Measurements from ENCODE around the gene DDIT3. TPM values are rescaled to one million over a fixed set of nuclear protein-coding genes. Genes with fewer than 3 reads are reported as not detected.
"Not testable (repeated sequence)": the region's sequence is repeated elsewhere in the genome, so short reads cannot be mapped to it uniquely, and the experiment has no call there.

Gene DDIT3
- total and polyA plus RNA-seq, 4 donors: 4.7 to 30.2 (median 16.2) TPM

DNA sequence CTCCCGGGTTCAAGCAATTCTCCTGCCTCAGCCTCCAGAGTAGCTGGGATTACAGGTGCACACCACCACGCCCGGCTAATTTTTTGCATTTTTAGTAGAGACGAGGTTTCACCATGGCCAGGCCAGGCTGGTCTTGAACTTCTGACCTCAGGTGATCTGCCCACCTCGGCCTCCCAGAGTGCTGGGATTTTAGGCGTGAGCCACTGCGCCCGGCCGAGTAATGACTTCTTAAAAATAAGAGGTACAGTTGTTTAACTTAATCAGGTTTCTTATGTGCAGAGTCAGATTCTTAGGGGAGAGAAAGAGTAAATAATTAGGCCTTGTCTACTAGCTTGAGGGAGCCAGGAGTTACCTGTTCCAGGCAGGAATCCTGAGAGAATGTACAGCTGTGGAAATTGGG is 6.1 kb downstream of the DDIT3 start:
- H3K27me3 ChIP-seq (ENCODE audit: control insufficient read depth in 4 of 4, insufficient read depth in 4 of 4, low read length in 3 of 4); H3K27ac ChIP-seq (ENCODE audit: low read depth in 1 of 2, low read length in 2 of 2); H3K9me3 ChIP-seq (ENCODE audit: control insufficient read depth in 4 of 4, low read length in 3 of 4); H3K9ac ChIP-seq (ENCODE audit: low read depth in 1 of 2, low read length in 2 of 2); H3K4me3 ChIP-seq (ENCODE audit: low read depth in 1 of 3, low read length in 3 of 3); DNase-seq (ENCODE audit: low spot score): not testable (repeated sequence)
- WGBS: 95% methylated on average over 9 of the region's 9 CpGs
- Histone ChIP-seq H3K36me3 (ENCODE audit: control insufficient read depth in 4 of 4, insufficient read depth in 3 of 4, low read depth in 1 of 4, low read length in 3 of 4) (peaks cover 5 to 60% (median 49%) of the 10 kb centered on the region in 4 donors), H3K4me1 (ENCODE audit: control insufficient read depth in 4 of 4, insufficient read depth in 4 of 4, low read length in 3 of 4) (peaks cover 1 to 19% (median 11%) of the 10 kb centered on the region in 4 donors)

DNA sequence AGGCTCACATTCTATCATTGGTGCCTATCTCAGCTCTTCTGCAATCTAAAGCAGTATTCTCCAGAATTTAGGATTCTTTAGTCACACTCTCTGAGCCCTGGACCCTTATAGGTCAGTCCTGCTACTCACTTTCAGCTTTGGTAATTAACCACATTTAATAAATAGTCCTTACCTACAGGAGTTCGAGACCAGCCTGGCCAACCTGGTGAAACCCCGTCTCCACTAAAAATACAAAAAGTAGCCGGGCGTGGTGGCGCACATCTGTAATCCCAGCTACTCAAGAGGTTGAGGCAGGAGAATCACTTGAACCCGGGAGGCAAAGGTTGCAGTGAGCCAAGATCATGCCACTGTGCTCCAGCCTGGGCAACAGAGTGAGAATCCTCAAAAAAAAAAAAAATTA is 6.6 kb downstream of the DDIT3 start:
- H3K4me3 ChIP-seq (ENCODE audit: low read depth in 1 of 3, low read length in 3 of 3); H3K9me3 ChIP-seq (ENCODE audit: control insufficient read depth in 4 of 4, low read length in 3 of 4); H3K27ac ChIP-seq (ENCODE audit: low read depth in 1 of 2, low read length in 2 of 2); H3K27me3 ChIP-seq (ENCODE audit: control insufficient read depth in 4 of 4, insufficient read depth in 4 of 4, low read length in 3 of 4); H3K9ac ChIP-seq (ENCODE audit: low read depth in 1 of 2, low read length in 2 of 2); DNase-seq (ENCODE audit: low spot score): not testable (repeated sequence)
- Histone ChIP-seq H3K4me1 (ENCODE audit: control insufficient read depth in 4 of 4, insufficient read depth in 4 of 4, low read length in 3 of 4) (peaks cover 1 to 13% (median 7%) of the 10 kb centered on the region in 4 donors), H3K36me3 (ENCODE audit: control insufficient read depth in 4 of 4, insufficient read depth in 3 of 4, low read depth in 1 of 4, low read length in 3 of 4) (peaks cover 5 to 60% (median 49%) of the 10 kb centered on the region in 4 donors)
- 95% methylated on average over 6 of the region's 6 CpGs for WGBS

DNA sequence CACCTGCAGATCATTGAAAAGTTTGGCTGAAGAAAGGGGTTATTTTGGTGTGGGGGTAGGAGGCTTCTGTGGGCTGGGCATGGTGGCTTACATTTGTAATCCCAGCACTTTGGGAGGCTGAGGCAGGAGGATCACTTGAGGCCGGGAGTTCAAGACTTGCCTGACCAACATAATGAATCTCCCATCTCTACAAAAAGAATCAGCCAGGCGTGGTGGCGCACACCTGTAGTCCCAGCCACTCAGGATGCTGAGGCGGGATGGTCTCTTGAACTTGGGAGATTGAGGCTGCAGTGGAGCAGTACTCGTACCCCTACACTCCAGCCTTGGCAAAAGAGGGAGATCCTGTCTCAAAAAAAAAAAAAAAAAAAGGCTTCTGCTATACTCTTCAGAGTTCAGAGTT is 7.0 kb downstream of the DDIT3 start:
- no peak overlapping the region for H3K27ac ChIP-seq (ENCODE audit: low read depth in 1 of 2, low read length in 2 of 2)
- H3K9me3 ChIP-seq (ENCODE audit: control insufficient read depth in 4 of 4, low read length in 3 of 4): no peaks in the 10 kb centered on the region
- peaks cover 1 to 9% (median 3%) of the 10 kb centered on the region in 4 donors for H3K4me1 ChIP-seq (ENCODE audit: control insufficient read depth in 4 of 4, insufficient read depth in 4 of 4, low read length in 3 of 4)
- peaks cover 5 to 60% (median 49%) of the 10 kb centered on the region in 4 donors for H3K36me3 ChIP-seq (ENCODE audit: control insufficient read depth in 4 of 4, insufficient read depth in 3 of 4, low read depth in 1 of 4, low read length in 3 of 4)
- no peak for TF ChIP-seq NR2F2 (IDR thresholded peaks at IDR 0.05)
- TF ChIP-seq FOXA2 (IDR thresholded peaks at IDR 0.05): no peak
- no peak for TF ChIP-seq TAF1 (conservative IDR thresholded peaks at IDR 0.05)
- no peak for TF ChIP-seq EGR1 (IDR thresholded peaks at IDR 0.05; ENCODE audit: low read depth in 2 of 2)
- TF ChIP-seq, protein P1, sequence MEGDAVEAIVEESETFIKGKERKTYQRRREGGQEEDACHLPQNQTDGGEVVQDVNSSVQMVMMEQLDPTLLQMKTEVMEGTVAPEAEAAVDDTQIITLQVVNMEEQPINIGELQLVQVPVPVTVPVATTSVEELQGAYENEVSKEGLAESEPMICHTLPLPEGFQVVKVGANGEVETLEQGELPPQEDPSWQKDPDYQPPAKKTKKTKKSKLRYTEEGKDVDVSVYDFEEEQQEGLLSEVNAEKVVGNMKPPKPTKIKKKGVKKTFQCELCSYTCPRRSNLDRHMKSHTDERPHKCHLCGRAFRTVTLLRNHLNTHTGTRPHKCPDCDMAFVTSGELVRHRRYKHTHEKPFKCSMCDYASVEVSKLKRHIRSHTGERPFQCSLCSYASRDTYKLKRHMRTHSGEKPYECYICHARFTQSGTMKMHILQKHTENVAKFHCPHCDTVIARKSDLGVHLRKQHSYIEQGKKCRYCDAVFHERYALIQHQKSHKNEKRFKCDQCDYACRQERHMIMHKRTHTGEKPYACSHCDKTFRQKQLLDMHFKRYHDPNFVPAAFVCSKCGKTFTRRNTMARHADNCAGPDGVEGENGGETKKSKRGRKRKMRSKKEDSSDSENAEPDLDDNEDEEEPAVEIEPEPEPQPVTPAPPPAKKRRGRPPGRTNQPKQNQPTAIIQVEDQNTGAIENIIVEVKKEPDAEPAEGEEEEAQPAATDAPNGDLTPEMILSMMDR (IDR thresholded peaks at IDR 0.05; ENCODE audit: low read depth, low read length, missing input control): no peak
- TF ChIP-seq JUND (IDR thresholded peaks at IDR 0.05): no peak
- no peak for TF ChIP-seq HNF4G (IDR thresholded peaks at IDR 0.05)
- TF ChIP-seq, protein P2, sequence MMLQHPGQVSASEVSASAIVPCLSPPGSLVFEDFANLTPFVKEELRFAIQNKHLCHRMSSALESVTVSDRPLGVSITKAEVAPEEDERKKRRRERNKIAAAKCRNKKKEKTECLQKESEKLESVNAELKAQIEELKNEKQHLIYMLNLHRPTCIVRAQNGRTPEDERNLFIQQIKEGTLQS (IDR thresholded peaks at IDR 0.05): no peak
- TF ChIP-seq, protein P3, sequence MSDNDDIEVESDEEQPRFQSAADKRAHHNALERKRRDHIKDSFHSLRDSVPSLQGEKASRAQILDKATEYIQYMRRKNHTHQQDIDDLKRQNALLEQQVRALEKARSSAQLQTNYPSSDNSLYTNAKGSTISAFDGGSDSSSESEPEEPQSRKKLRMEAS (IDR thresholded peaks at IDR 0.05): no peak
- no peak for TF ChIP-seq YY1 (IDR thresholded peaks at IDR 0.05)
- TF ChIP-seq FOXA1 (IDR thresholded peaks at IDR 0.05): no peak
- TF ChIP-seq HNF4A (conservative IDR thresholded peaks at IDR 0.05): no peak
- TF ChIP-seq RAD21 (IDR thresholded peaks at IDR 0.05): no peak
- H3K9ac ChIP-seq (ENCODE audit: low read depth in 1 of 2, low read length in 2 of 2): no peak overlapping the region
- no peaks in the 10 kb centered on the region for H3K27me3 ChIP-seq (ENCODE audit: control insufficient read depth in 4 of 4, insufficient read depth in 4 of 4, low read length in 3 of 4)
- no peak for DNase-seq (ENCODE audit: low spot score)
- 97% methylated on average over 5 of the region's 5 CpGs for WGBS
- no peak overlapping the region for H3K4me3 ChIP-seq (ENCODE audit: low read depth in 1 of 3, low read length in 3 of 3)

DNA sequence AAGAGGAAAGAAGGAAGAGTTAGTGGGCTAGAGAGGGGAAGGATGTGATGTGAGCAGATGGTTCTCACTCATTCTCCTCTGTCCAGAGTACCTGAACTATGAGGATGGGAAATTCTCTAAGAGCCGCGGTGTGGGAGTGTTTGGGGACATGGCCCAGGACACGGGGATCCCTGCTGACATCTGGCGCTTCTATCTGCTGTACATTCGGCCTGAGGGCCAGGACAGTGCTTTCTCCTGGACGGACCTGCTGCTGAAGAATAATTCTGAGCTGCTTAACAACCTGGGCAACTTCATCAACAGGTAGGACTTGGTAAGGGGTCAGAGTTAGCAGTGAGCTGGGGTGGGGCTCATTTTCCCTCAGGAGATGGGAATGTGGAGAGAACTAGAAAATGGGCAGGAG is 7.6 kb downstream of the DDIT3 start:
- Histone ChIP-seq H3K27ac (ENCODE audit: low read depth in 1 of 2, low read length in 2 of 2) (no peak overlapping the region), H3K9me3 (ENCODE audit: control insufficient read depth in 4 of 4, low read length in 3 of 4) (no peaks in the 10 kb centered on the region), H3K27me3 (ENCODE audit: control insufficient read depth in 4 of 4, insufficient read depth in 4 of 4, low read length in 3 of 4) (no peaks in the 10 kb centered on the region), H3K4me3 (ENCODE audit: low read depth in 1 of 3, low read length in 3 of 3) (no peak overlapping the region), H3K4me1 (ENCODE audit: control insufficient read depth in 4 of 4, insufficient read depth in 4 of 4, low read length in 3 of 4) (peaks cover 0 to 4% (median 0%) of the 10 kb centered on the region in 4 donors), H3K36me3 (ENCODE audit: control insufficient read depth in 4 of 4, insufficient read depth in 3 of 4, low read depth in 1 of 4, low read length in 3 of 4) (peaks cover 7 to 60% (median 49%) of the 10 kb centered on the region in 4 donors), H3K9ac (ENCODE audit: low read depth in 1 of 2, low read length in 2 of 2) (no peak overlapping the region)
- 92% methylated on average over 6 of the region's 6 CpGs for WGBS
- no peak for DNase-seq (ENCODE audit: low spot score)
- TF ChIP-seq HNF4A (conservative IDR thresholded peaks at IDR 0.05): no peak
- TF ChIP-seq, protein P3 (IDR thresholded peaks at IDR 0.05): no peak
- TF ChIP-seq JUND (IDR thresholded peaks at IDR 0.05): no peak
- no peak for TF ChIP-seq SP1 (IDR thresholded peaks at IDR 0.05)
- TF ChIP-seq GABPA (IDR thresholded peaks at IDR 0.05 in 1 of 2, conservative IDR thresholded peaks at IDR 0.05 in 1 of 2): no peak
- TF ChIP-seq EGR1 (IDR thresholded peaks at IDR 0.05; ENCODE audit: low read depth in 2 of 2): no peak
- TF ChIP-seq, protein P4, sequence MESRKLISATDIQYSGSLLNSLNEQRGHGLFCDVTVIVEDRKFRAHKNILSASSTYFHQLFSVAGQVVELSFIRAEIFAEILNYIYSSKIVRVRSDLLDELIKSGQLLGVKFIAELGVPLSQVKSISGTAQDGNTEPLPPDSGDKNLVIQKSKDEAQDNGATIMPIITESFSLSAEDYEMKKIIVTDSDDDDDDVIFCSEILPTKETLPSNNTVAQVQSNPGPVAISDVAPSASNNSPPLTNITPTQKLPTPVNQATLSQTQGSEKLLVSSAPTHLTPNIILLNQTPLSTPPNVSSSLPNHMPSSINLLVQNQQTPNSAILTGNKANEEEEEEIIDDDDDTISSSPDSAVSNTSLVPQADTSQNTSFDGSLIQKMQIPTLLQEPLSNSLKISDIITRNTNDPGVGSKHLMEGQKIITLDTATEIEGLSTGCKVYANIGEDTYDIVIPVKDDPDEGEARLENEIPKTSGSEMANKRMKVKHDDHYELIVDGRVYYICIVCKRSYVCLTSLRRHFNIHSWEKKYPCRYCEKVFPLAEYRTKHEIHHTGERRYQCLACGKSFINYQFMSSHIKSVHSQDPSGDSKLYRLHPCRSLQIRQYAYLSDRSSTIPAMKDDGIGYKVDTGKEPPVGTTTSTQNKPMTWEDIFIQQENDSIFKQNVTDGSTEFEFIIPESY (IDR thresholded peaks at IDR 0.05): no peak
- TF ChIP-seq, protein P5, sequence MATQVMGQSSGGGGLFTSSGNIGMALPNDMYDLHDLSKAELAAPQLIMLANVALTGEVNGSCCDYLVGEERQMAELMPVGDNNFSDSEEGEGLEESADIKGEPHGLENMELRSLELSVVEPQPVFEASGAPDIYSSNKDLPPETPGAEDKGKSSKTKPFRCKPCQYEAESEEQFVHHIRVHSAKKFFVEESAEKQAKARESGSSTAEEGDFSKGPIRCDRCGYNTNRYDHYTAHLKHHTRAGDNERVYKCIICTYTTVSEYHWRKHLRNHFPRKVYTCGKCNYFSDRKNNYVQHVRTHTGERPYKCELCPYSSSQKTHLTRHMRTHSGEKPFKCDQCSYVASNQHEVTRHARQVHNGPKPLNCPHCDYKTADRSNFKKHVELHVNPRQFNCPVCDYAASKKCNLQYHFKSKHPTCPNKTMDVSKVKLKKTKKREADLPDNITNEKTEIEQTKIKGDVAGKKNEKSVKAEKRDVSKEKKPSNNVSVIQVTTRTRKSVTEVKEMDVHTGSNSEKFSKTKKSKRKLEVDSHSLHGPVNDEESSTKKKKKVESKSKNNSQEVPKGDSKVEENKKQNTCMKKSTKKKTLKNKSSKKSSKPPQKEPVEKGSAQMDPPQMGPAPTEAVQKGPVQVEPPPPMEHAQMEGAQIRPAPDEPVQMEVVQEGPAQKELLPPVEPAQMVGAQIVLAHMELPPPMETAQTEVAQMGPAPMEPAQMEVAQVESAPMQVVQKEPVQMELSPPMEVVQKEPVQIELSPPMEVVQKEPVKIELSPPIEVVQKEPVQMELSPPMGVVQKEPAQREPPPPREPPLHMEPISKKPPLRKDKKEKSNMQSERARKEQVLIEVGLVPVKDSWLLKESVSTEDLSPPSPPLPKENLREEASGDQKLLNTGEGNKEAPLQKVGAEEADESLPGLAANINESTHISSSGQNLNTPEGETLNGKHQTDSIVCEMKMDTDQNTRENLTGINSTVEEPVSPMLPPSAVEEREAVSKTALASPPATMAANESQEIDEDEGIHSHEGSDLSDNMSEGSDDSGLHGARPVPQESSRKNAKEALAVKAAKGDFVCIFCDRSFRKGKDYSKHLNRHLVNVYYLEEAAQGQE (IDR thresholded peaks at IDR 0.05): no peak
